Midbrain (tissue), 1 donor: ENCODE measurements around the gene DST.
"Not testable (repeated sequence)": the region's sequence is repeated elsewhere in the genome, so short reads cannot be mapped to it uniquely, and the experiment has no call there.

Experiments used
- DNase-seq: peaks from one replicate; lab custom pipeline; 2025; lab: John Stamatoyannopoulos, UW

Gene DST

DNA sequence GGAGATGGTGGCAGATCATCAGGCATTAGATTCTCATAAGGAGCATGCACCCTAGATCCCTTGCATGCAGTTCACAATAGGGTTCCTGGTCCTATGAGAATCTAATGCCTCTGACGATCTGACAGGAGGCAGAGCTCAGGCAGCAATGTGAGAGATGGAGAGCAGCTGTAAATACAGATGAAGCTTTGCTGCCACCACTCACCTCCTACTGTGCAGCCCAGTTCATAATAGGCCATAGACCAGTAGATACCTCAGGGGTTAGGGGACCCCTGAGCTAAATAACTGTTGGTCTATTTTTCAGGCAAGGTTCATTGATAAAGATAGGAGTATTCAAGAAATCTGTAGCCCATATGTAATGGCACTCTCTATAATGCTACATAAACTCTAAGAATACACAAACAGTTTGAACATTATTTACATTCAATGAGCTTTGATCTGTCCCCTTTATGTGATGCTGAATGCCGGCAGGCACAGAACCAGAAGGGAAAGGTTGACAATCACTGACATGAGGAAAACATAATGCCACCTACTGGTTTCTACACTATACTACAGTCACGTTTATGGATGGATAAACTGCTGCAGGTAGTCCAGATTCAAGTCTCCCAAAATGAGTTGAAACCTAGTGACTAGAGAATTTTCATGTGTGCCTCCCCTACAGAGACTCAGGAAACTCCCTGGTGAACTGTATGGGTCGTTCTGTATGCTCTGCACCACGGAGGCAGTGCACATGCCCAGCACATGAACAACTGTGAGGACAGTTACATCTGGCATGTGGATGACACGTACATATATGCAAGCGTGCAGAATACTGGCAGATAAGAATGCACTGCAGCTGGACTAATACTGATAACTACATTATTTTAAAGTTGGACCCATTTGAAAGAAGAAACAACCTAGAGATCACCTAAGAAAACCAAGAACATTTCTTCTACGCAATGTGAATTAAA, 72.0 kb downstream of the DST start:
- no peak for DNase-seq

DNA sequence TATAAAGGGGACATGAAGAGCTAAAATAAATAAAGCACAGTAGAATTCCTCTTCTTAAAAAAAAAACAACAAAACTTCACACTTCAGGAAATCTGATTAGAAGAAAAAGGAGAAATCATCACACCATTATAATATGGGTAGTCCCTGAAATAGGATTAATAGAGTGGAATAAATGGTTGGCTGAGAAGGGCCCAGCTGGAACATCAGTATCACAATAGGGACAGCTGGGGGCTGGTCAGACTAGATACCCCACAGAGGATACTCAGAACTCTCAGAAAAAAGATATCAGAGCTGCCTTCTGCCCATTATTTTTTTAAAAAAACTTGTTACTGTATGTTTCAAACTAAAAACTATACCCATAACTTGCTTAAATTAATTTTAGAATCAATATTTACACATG, 75.2 kb downstream of the DST start:
- no peak for DNase-seq

DNA sequence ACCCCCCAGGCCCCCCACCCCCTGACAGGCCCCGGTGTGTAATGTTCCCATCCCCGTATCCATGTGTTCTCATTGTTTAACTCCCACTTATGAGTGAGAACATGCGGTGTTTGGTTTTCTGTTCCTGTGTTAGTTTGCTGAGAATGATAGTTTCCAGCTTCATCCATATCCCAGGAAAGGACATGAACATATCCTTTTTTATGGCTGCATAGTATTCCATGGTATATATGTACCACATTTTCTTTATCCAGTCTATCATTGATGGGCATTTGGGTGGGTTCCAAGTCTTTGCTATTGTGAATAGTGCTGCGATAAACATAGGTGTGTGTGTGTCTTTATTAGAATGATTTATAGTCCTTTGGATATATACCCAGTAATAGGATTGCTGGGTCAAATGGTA, 80.0 kb downstream of the DST start:
- not testable (repeated sequence) for DNase-seq

DNA sequence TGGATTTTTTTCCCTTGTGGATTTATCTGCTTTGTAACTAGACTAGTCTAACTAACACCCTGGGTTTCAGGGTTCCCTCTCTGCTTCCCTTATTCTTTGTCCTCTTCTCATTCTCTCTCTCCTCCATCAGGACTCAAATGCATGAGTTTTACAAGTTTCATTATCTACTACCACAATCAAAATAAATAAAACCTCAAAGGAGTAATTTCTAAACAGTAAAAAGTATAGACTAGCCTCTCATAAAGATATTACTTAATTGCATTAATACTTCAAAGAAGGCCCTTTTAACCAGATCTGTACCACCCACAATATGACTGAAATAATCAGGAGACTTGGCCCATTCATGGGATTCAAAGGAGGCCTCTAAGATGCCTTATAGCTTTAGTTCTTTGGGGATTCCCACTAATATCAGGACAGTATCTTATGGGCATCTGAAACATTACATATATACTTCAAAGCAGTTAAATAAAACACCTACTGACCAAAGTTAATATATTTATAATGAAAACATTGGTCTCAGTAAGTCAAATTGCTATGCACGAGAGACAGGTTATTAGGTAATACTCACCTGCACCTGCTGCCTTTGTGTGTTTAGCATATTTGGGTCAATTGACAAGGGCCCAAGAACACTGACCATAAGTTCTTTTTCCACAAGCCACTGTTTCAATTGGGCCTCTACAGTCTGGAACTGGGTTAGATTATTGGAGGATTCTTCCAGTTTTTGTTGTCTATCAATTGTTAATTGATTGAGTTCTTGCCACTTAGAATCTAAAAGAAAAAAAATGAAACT, 85.7 kb downstream of the DST start:
- no peak for DNase-seq

DNA sequence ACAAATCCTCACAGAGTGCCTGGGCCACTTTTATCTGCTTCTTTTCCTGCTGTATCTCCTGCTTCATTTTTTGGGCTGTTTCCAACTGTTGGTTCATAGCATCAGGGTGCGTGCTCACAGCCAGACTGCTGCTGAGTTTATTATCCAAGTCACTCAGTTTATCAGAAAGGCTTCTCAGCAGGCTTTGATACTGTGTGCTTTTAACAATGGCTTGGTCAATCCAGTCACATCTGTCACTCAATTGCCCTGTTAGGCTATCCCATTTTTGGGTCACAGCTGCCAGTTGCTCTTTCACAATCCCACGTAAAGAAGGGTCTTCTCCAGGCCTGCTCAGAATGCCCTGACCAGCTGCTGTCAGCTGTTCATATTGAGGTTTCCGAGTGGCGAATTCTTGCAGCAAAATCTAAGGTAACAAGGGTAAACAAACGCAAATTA, 87.2 kb downstream of the DST start:
- no peak for DNase-seq

DNA sequence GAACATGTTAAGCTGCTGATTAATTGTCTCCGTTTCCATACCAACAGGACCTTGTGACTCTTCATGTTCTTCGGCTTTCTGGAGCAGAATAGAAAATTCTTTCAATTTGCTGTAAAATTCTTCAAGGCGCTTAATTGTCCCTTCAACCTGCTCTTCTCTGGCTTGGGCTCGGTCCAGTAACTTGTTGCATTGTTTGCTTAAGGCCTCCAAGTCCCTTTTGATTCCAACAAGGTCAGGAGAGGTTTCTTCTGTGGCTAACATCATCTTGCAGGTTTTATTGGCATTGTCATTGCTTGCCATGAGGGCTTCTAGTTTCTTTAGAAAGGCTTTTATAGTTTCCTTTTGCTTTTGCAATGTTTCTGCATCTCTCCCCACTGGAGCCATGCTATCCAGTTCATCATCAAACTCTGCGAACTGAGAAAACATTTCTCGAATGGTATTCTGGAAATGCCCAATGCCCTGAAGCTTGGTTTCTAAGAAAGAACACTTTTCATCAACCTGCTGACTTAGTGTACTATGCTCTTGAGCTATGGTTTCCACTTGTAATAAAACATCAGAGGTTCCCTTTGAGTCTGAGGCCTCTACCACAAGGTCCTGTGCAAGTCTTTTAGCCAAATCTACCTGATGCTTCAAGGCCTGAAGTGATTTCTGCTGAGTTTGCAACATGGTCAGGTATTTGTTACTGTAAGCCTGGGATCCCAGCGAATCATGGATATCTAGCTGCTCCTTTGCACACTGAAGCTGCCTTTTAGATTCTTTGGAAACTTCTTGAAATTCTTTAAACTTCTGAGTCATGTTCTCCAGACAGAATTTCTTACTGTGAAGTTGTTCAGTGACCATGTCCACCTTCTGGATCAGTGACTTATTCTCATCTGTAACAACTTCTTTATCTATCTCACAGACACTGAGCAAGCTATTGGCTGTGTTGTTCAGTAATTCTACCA, 90.2 kb downstream of the DST start:
- DNase-seq: no peak

DNA sequence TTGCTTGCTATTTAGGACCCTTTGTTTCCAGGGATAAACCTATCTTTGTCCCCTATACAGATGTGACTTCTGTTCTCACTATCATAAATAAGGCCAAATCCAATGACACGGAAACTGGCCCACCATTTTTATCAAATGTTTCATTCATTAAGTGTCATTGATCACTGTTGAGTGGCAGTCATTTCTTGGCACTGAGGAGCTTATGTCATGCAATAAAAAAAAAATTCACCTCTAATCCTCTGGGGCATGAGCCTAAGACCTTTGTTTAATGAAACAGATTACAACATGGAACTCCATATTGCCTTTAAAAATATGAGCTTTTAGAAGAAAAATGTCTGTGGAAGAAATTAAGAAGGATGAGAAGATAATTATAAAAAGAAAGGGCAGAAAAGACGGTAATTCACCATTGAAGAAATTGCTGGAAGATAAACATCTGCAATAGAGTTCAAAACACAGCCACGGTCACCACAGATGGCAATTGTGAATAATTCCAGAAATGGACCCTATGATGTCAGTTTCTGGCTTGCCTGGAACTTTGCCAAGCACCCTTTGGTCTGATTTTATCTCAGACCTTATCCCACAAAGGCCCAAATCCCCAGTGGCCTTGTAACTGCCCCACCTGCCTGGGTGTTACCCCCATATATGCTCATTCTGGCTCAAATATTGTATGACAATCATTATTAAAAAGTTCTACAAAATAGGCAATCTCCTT, 91.1 kb downstream of the DST start:
- DNase-seq: no peak

DNA sequence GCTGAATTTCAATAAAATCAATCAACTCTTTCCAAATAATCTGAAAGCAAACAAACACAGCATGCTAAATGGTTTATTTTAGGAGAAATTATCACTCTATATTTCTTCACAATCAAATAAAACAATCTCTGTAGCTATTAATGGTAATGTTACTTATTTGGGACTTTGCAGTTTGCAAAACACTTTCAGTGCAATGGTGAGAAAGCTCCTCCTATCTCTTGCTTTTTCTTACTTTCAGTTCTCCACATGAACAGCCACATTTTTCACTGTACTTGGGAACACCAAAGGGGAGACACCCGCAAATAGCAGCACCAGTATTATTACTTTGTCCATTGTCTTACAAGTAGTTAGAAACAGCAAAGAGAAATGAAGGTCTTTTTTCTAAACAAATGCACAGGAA, 92.4 kb downstream of the DST start:
- DNase-seq: no peak

DNA sequence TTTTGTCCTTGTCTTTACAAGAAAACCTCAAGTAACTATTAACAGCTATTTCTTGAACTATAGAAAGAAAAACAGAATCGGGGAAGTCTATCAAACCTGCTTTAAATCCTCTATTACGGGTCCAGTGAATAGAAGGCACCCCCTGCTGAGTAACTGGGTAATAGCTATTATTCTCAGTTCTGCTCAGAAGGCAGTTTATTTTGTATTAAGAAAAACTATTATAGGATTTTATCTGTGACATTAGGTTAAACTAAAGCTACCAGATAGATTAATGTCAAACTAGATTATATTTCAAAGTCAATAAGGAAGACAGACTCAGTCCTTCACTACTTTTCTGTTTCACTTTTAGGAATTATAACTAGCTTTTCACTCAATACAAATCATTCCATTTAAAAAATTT, 93.7 kb downstream of the DST start:
- DNase-seq: no peak

DNA sequence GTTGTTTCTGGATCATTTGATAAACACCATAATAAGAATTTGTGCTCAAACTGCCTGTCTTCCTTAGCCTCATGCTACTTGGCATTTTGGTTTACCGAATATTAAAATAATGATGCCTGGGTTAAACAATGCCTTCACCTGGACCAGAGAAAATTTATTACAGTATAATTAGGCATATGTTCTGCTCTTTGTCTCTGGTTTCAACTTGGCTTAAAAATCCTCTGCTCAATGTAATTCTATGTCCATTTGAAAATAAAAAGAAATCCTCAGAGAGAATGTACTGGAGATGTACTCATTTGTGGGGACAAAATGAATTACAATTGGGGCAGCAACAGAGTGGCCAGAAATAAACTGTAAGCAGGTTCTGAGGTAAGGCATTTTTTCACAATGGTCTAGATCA, 95.0 kb downstream of the DST start:
- no peak for DNase-seq

DNA sequence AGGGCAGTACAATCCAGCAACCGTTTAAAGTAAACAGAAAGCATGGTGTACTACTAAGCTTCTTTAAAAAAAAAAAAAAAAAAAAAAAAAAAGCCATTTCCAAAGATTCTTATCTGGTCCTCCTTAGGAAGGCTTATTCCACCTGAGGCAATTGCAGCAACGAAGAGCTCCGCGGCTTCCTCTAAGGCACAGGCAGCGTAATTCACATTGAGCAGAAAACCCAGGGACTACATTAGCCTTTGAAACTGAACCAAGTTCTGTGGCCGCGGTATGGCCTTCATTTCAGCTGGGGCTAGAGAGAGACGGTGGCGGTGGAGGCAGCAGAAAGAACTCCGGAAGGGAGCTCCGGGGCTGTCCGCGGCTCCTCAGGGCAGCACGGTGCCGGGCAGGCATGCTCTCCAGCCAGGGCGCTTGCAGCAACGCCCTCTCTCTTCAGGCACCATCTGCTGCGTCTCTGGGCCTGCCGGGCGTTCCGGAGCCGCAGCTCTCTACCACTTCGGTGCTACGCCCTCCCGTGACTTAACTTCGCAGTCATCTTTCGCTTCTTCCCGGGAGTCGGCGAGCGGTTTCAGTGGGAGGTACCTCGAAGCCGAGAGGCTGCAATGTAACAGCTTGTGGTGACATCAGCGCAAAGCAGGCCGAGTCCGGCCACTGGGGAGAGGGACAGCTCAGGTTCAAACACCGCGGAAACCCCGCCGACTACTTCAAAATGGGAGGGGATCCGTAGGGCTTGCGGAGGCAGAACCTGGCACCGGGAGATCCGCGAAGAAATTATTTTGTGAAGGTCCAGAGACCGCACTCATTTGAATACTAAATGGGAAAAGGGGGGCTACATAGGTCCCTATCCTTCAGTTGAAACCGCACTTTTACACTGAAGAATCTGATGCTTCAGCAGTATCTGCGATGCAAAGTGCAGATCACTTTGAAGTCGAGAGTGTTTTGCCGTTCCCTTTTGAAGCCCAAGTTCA, 100.0 kb downstream of the DST start:
- peak; percentile 86 for DNase-seq

DNA sequence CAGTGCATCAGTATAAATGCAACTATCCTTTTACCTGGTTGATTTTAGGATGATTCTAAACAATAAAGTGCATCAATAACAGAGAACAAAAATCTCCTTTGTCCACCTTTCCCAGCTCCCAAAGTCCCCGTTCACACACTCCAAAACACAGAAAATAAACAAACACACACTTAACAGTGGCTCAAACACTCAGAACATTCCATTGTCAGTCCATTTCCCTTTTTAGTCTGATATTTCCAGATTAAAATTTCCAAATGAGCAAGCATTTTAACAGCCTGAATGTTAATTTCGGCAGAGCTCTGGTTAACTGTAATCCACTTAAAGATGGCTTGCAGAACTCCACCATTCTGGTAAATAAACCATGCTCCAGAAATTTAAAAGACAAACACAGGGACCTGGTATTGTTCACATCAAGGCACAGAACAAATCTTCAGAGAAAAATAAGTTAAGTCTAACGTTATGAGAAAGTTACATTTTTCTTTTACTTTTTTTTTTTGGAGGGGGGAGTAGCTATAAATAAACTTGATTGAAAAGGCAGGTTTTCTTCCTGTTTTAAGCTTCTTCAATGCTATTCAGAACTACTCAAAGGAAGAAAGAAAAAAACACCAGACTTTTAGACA, 100.8 kb downstream of the DST start:
- DNase-seq: no peak

DNA sequence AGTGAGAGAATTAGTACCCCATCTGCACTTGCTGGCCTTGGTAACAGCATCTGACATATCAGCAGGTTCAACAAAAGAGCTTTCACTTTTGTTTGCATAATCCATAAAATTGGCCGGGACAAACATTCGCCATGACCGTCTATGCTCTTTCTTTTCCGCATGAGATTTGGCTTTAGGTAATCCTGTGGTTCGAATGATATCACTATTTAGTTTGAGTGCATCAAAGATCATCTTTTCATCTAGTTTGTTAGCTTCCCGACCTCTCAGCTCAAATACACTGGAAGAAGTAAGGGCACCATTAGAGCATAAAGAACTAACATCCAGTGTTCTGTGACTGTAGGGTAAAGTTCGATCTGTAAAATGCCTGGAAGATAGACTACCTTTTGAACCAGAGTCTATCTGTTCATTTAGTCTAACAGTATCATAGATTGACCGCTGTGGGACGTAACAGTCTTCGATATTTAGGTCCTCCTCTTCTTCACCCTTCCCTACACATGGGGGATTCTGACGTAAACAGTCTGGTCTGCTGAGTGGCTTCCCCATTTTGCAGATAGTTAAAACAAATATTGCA, 101.6 kb downstream of the DST start:
- peak; percentile 46 for DNase-seq

DNA sequence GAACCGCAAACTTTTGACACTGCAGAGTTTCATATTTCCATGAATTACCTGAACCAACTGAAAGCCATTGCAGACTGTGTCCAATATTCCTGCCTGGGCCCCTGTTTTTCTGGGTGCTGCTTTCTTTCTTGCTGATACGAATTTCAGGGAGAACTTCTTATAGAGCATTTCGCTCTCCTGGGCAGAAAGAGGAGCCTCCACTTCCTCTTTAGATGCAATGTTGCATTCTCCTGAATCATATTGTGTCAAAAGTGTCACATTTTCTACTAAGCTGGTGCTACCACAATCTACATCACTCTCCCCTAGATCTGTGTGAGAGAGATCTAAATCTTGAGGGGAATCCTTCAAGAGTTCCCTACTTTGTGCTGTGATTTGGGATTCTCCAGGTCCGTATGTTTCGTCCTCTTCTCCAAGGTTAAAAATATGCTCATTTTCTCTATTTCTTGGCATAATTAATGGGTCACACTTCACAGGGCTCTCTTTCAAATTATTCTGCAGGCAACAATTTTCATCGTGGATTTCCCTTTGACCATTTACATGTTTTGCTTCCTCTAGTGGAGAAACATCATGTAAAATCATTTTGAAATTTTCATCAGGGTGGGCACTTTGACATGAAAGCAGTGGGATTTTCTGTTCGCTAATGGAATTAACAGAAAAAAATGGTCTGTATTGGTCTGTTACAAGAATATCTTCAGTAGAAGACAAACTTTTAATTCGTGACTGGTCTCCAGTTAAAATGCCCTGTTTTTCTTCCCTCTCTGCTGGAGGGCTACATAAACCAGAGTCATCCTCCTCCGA, 102.3 kb downstream of the DST start:
- DNase-seq: no peak

DNA sequence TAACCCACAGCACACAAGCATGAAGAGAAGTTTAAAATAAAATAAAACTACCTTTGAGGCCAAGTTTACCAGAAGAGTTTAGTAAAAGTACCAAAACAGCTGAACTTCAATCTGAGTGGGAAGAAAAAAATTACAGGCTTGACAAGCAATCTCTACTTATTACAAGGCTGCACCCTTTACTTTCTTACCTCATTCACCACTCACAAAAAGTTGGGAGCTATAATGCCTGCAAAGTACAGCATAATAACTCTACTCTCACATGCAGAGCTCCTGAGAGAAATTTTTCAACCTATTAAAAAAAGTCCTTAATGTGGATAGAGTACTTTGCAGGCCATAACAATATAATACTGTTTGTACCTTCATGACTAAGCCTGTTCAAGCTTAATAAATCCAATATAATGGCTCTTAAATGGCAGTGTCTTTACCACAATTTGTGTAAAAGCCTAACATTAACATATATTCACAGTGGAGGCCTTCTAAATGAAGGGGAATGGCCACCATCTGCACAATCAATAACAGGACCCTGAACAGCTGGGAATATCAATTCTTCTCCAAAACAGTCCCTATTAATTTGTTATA, 103.1 kb downstream of the DST start:
- no peak for DNase-seq

DNA sequence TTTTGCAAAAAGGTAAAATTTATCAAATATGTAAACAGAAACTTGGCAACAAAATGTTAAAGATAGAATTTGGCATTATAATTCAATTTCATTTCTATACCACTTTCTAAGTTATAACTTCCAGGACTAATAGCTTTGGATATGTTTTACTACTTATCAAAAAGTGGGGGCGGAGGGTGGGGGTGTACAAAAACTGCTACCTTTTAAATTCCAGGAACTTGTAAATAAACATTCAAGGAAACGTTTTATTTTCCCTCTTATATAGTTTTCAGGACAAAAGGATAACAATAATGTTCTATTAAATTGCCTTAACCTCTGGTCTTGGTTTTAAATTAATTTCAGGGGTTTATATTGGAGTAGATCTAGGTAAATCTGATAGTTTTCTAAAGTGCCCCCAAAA, 103.8 kb downstream of the DST start:
- DNase-seq: no peak

DNA sequence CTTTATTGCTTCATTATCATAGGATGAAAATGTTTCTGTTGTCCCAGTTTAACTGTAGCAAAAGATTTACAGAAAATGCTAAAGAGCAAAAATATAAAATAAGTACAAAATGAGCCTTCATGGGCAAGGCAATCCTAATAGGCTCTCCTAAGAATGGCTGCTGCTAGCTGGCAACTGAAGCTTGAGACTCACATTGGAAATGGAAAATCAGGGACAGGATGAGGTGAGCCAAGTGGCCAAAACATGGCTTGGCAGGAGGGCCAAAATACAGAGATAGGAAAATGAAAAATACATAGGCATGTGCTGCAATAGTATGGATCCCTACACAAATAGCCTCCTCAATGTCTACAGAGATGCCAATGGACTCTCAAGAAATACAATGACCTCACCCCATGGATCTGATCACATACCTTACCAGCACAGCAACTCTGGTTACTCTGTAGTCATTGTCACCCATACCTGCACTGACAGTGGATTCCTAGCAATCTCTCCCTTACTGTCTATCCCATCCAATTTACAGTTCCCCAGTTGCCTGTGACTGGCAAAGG, 105.4 kb downstream of the DST start:
- no peak for DNase-seq

DNA sequence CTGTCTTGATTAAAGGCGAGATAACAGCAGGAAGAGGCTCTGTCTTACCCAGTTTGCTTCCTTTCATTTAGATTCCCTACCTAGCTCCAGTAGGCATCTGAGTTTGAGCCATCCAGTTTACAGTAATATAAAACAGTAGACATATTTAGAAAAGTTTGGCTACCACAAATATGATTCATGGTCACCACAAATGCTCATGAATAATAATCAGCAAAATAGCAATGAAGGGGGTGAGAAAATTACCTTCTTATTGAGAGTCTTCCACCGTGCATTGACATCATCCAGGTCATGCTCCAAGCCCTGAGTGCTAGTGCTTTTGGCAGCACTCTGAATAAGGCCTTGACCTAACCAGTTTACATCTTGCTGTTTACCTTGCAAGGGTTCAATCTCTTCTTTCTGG, 106.2 kb downstream of the DST start:
- no peak for DNase-seq
